ENCODE measurements around the gene CTRB1.
"Not testable (repeated sequence)": the region's sequence is repeated elsewhere in the genome, so short reads cannot be mapped to it uniquely, and the experiment has no call there.

The CTRB1 gene

GRCh38 chr16:75257886-75258806 lies 39.4 kb downstream of the CTRB1 start:
- no peak for DNase-seq

- DNase-seq: no peak
These were observed 40.0 kb downstream of the CTRB1 start for GRCh38 chr16:75258807-75259141.

GRCh38 chr16:75260851-75261589 lies 42.2 kb downstream of the CTRB1 start:
- DNase-seq: no peak

- no peak for DNase-seq
These were observed 42.8 kb downstream of the CTRB1 start for GRCh38 chr16:75261590-75262078.

- DNase-seq: no peak
These were observed 43.5 kb downstream of the CTRB1 start for GRCh38 chr16:75262104-75262799.

- no peak for DNase-seq
These were observed 44.0 kb downstream of the CTRB1 start for GRCh38 chr16:75262800-75263127.

GRCh38 chr16:75263291-75263962 lies 44.6 kb downstream of the CTRB1 start:
- no peak for DNase-seq

GRCh38 chr16:75263963-75264445 lies 45.2 kb downstream of the CTRB1 start:
- no peak for DNase-seq

- DNase-seq: no peak
These were observed 45.7 kb downstream of the CTRB1 start for GRCh38 chr16:75264457-75264998.

GRCh38 chr16:75264999-75265910 lies 46.5 kb downstream of the CTRB1 start:
- DNase-seq: no peak

GRCh38 chr16:75265911-75266701 lies 47.3 kb downstream of the CTRB1 start:
- DNase-seq: no peak

GRCh38 chr16:75266738-75267630 lies 48.2 kb downstream of the CTRB1 start:
- no peak for DNase-seq

- DNase-seq: peak; percentile 44
These were observed 49.0 kb downstream of the CTRB1 start for GRCh38 chr16:75267631-75268264.

GRCh38 chr16:75269358-75269757 lies 50.6 kb downstream of the CTRB1 start:
- DNase-seq: not testable (repeated sequence)

GRCh38 chr16:75271441-75272096 lies 52.8 kb downstream of the CTRB1 start:
- no peak for DNase-seq

GRCh38 chr16:75272097-75272551 lies 53.3 kb downstream of the CTRB1 start:
- DNase-seq: no peak

- not testable (repeated sequence) for DNase-seq
These were observed 53.8 kb downstream of the CTRB1 start for GRCh38 chr16:75272629-75273028.

Data from NCI-H1105 treated with DMSO at 0.1 percent for 48 hours (cell line).